HG03095 (cell line): ENCODE results near the gene SAPCD1.

Source experiments
- ATAC-seq: cut with Tn5 transposase; IDR thresholded peaks from one replicate; pipeline ENCODE4 v1.9.1; 2021; ENCODE audit warnings: moderate library complexity; ENCODE audit not compliant: unreplicated experiment

Gene SAPCD1

DNA sequence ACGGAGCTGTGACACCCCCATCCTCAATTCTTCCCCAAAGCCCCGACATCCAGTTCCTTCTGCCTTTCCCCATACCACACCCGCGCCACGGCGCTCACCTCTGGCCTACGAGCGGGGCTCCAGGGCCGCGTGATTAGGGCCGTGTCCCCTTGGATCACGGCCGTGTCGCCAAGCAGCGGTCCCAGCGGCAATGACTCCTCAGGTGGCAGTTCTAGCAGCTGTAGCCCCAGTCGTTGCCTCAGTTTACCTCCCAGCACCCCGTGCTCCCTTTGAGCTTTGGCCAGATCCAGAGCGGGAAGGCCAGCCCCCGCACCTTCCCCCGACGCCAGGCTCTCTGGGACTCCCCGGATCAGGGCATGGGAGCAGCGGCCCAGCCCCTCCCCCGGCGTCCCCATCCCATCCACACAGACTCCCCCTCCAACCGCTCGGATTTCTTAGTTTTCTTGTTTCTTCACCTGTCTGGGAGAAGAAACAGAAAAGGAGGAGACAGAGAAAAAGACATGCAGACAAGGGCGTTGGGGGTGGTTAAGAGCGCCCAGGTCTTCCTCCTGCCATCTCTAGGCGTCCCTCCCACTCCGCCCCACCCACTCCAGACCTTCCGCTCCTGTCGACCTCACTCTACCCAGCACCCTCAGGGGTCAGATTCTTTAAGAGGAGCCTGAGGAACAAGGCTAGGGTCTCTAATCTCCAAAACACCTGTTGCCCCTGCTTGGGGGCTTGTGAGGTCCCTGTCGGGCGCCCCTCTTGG lies 33.5 kb upstream of the SAPCD1 start, which contains the start of gene DDAH2:
Gene DDAH2 (minus strand): TSS at position 533 of the 748 bp plus-strand sequence. CDS start 138 bp downstream, at position 395.
- ATAC-seq: no peak

DNA sequence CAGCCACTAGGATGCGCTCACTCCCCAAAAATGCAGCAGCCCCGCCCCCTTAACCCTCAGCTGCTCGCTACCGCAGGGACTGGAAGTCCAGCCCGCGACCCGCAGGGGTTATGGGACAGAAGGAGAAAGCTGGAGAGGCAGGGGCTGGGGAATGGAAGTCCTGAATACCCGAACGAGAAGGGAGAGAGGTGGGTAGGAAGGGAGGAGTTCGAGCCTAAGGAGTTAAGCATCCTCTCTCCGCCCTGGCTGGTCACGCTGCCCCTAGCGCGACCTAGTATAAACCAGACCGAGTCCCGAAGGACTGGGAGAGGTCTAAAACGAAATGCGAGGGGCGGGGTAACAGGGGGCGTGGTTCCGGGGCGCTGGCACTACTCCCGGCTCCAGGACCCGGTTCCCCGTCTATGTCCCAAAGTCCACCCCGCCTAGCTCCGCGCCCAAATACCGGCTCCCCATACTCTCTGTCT lies 32.9 kb upstream of the SAPCD1 start:
- ATAC-seq: peak; percentile 45

DNA sequence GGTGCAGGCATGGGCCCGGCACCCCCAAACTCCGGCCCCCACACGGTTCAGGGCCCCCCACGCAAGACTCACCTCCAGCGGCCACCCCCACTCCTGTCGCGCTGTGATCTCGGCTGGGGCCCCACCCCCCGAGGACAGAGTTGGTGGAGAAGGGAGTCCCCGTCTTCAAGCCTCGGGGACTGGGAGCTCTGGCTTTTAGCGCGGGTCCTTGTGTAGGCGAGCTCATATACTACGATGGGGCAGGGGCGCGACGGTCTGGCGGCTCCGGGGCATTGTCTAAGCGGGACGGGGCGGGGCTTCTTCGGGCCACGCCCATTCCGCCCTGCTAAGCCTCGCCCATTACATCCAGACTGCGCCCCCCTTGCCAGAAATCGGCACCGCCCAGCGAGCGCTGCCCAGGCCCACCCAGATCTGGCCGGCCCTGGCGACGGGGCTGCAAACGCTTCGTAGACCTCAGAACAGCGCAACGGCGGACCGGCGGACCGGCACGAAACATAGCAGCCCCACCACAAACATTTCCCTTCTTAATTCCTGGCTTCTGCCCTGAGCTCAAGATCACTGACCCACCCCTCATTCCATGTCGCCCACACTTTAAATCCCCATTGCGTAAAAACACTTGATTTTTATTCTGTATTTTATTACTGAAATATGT lies 32.4 kb upstream of the SAPCD1 start:
- no peak for ATAC-seq

DNA sequence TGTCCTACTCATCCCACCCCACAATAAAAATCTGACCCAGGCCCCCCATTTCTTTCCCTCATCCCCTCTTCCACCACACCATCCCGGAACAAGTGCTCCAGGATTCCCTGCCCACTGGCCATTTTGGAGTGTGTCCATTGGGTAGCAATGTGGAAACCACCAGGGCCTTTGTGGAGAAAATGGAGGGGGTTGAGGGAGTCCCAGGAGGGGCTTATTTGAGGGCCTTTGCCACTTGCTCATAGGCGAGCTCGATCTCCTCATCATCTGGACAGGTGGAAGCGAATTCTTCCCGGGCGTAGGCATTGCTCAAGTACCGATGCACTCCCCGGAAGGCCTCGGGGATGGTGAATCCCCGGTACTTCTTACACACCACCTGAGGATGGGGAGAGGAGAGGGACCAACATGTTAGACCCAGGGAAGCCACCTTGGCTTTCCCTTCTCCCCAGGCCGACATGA lies 31.8 kb upstream of the SAPCD1 start:
- no peak for ATAC-seq

DNA sequence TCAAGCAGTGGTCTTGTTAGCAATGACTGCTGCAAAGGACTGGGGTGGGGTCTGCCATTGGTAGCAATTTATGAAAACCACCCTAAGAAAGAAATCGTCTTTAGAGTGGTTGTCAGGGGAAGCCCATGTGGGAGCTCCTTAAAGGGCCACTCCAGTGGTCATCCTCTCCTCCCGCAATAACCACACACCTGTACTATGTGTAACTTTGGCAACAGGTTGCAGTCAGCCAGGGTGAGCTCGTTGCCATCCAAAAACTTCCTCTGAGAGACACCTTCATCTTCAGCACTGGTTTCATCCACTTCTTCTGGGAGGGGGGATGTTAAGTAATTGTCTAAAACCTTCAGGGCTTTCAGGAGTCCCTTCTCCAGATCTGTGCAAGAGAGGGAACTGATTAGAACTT lies 30.4 kb upstream of the SAPCD1 start:
- ATAC-seq: no peak

DNA sequence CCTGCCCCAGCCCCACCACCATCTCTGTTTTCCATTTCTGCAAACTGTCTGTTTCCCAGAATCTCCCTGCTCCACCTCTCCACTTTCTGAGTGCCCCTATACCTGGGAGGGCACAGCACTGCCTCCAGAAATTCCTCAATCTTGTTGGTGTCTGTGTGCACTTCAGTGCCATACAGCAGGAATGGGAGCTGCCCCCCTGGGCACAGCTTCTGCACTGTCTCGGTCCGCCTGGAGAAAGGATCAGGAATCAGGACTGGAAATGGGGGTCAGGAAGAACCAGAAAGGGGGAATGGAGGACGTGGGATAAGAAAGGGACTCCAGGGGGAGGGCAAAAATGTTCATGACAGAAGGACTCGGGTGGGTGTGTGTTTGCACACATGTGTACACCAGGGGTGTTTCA lies 28.7 kb upstream of the SAPCD1 start:
- no peak for ATAC-seq

DNA sequence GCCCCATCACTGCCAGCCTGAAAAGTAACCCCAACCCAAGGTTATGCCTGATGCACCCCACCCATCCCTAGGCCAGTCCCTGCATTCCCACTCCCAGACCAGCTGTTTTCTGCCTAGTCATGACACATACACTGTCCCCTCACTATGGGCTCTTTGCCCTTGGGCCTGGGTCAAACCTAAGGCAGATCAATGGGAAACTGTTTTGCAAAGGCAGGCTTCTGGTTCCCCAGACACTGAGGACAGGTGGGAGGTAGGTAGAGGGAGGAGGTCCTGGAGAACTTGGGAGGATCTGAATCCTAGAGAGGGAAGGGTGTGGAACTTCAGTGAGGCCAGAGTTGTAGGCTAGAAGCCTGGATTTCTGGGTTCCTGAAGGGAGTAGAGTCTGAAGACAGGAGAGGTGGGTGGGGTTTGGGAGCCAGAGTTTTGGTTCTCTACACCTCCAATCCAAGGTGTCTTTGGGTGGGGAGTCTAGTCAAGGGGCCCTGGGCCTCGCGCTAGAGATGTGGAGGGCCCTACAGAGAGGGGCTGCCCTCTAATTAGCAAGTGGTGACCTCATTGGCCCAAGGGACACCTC lies 28.1 kb upstream of the SAPCD1 start:
- no peak for ATAC-seq

DNA sequence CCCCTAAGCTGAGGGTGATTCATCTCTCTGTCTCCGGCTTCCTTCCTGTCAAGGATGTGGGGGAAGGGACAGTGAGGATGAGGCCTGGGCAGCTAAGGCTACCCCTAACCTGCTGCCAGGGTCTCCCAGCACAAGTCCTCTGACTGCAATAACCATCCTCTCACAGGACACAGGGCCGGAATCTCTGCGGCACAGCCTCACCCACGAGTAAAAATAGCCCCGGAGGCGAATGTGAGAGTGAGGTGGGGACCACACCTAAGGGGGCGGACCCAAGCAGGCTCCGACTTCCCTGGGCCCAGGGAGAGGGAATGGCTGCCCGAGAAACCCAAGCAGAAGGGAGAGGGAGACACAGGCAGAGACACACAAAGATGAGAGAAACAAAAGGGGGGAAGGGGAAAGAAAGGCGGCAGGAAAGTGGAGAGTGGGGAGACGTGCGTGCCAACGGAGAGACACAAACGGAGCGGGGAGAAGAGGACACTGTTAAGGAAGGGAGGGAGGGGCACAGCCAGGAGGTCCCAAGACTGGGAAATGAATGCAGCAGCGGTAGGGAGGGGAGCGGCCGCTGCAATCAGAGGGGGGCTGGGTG lies 27.5 kb upstream of the SAPCD1 start:
- ATAC-seq: peak; percentile 24

DNA sequence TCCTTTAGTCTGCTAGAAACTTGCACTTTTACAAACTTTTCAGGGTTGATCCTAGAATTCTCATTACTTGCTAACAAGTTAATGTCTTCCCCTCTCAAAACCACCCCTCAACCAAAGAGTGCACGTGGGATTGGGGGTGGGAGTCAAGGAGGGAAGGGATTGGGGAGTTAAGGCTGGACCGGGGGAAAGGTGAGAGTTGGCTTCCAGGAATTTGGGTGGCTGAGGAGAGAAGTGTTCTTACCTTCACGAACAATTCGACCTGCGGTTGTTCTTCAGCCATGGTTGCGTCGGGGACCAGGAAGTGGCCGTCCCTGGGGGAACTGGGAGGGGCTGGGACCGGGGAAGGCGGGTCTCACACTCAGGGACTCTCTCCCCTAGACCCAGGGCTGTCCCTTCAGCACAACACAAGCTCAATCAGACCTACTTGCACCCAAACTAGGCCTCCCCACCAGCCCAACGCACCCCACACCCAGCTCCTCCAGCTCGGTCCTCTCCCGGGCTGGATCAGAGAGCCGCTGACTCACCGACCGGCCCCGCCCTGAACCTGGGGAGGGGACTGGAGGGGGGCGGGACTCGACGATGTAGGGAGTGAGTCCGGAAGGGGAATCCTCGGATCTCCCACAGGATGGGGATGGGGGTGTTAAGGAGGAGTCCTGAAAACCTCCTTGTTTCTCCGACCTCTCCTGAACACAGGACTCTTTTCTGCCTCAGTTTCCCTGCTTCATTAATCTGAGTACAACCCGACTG lies 26.3 kb upstream of the SAPCD1 start, which contains the start of gene CLIC1:
Gene CLIC1 (minus strand): TSS at position 510 of the 747 bp plus-strand sequence. CDS start 230 bp downstream, at position 280.
- no peak for ATAC-seq

DNA sequence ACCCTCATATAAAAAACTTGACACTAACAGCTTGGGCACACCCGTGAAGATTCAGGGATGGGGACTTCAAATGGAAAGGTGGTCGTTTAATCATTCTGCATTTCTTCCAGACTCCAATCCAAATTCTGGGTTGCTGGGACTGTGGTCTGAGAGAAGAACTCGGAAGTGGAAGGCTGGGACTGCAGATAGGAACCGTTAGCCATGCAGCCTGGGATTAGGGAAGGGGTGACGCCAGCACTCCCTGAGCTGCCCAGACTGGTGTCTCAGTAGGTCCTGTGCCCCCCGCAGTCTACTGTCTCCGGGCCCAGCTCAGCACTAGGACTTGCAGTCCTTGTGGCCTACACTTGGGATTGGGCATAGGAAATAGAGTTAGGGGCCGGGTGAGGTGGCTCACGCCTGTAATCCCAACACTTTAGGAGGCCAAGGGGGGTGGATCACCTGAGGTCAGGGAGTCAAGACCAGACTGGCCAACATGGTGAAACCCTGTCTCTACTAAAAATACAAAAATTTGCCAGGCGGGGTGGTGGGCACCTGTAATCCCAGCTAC lies 25.6 kb upstream of the SAPCD1 start:
- ATAC-seq: no peak

DNA sequence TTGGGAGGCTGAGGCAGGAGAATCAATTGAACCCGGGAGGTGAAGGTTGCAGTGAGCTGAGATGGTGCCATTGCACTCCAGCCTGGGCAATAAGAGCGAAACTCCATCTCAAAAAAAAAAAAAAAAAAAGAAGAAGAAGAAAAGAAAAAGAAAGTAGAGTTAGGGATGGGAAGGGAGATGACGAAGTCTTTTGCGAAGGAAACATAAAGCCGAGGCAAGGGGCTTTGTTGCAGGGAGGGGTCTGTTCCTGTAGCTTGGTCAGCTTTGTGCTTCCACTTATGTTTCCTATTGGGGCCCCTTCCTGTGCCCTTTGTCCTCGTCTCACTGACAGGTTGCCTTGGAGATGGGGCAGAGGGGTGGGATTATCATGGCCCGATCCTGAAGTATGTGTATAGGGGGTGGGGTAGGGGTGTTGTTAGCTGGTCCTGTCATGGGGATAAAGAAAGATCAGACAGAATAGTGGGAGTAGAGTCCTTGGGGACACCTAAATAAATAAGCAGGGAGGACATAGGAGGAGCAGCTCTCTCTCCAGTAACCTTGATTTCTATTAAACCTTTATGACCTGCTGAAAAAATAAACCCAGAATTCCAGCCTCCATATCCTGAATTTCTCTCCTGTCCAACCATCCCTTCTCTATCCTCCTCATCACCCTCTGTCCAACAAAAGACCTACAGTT lies 25.0 kb upstream of the SAPCD1 start:
- no peak for ATAC-seq

DNA sequence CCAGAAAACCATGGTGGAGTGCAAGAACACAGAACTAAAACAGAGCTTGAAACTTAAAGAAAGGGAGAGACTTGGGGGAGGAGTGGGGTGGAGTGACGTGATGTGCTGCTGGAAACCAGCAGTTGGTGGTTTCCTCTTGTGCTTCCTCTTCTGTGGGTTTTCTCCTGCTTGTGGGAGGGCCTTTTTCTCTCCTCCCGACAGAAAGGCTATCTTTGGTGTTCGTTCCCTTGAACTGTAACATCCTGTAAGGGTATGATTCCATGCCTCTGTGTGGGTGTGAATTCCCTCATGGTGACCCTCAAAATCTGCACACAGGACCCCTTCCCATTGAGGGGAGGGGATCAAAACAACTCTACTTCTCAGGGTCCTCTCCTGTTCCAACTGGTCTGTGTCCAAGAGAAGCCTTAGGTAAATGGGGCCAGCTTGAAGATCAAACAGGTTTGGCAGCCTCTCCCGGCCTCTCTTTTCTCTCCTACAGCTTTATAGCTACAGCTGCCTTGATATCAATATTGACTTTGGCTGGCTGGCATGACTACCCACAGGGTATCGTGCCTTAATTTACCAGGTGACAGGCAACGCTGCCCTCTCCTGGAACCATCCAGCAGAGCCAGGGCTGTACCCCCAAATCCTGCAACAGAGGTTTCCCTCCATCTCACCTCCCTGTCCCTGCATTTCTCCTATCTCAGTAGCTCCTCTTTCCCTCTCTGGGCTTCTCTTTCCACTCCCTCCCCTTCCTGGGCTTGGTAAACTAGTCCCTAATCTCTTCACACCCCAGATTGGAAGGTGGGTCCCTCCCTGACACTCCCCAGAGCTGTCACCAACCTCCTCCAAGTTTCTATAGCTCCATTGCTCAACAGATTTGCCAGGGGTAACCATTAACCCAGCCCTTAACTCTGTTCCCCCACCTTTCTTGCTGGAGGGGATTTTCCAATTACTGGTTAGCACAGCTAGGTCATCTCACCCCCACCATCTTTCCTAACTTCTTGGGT lies 24.2 kb upstream of the SAPCD1 start:
- no peak for ATAC-seq

DNA sequence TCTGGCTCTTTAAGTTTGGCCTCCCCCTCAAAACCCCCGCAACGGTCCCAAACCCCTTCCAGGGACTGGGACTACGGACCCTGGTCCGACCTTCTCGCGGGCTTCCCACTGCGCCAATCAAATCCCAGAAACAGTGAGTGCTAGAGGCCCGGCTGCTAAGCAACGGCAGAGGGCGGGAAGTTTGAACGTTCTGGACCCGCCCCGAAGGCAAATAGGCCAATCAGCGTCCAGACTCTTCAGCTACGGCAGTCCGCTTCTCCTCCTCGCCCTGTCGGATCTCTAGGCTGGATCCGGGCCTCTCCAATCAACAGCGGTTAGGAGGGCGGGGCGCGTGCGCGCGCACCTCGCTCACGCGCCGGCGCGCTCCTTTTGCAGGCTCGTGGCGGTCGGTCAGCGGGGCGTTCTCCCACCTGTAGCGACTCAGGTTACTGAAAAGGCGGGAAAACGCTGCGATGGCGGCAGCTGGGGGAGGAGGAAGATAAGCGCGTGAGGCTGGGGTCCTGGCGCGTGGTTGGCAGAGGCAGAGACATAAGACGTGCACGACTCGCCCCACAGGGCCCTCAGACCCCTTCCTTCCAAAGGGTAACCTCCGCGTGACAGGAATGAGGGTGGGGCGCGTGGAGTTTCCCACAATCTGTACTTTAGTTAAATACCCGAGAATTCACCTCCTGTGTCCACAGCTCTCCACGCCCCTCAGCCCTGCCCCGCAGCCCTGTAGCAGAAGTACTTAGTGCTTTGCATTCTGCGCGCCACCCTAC lies 22.6 kb upstream of the SAPCD1 start, which contains the start of gene MSH5:
Gene MSH5 (plus strand): TSS at position 367 of the 758 bp plus-strand sequence. CDS start 462 bp downstream, outside the sequence.
- peak; percentile 69 for ATAC-seq

DNA sequence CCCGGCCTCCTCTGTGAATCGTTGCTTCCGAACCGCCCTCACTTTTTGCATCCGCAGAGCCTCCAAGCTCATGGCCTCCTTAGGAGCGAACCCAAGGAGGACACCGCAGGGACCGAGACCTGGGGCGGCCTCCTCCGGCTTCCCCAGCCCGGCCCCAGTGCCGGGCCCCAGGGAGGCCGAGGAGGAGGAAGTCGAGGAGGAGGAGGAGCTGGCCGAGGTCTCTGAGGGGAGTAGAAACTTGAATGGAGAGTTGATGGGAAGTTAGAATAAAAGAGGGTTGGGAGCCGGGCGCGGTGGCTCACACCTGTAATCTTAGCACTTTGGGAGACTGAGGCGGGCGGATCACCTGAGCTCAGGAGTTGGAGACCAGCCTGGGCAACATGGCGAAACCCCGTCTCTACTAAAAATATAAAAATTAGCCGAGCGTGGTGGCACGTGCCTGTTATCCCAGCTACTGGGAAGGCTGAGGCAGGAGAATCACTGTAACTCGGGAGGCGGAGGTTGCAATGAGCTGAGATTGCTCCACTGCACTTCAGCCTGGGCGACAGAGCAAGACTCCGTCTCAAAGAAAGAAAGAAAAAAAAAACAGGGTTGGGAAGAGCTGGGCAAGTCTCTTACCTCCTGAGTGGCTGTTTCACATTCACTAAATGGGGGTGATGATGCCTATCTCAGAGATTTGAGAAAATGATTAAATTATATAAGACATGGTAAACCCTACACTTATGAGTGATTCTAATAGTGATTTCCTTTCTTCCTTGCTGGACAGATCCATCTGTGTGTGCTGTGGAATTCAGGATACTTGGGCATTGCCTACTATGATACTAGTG lies 21.8 kb upstream of the SAPCD1 start:
- ATAC-seq: no peak

DNA sequence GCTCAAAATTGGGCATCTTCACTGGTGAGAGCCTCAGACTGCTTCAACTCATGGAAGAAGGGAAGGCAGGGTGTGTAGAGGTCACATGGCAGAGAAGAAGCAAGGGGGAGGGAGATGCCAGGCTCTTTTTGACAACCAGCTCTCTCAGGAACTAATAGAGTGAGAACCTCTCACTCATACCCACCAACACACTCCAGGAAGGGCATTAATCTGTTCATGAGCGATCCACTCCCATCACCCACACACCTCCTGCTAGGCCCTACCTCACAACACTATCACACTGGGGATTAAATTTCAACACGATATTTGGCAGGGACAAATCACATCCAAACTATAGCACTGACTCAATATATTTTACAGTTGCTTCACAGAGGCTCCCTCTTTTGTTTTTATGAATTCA lies 20.6 kb upstream of the SAPCD1 start:
- no peak for ATAC-seq

DNA sequence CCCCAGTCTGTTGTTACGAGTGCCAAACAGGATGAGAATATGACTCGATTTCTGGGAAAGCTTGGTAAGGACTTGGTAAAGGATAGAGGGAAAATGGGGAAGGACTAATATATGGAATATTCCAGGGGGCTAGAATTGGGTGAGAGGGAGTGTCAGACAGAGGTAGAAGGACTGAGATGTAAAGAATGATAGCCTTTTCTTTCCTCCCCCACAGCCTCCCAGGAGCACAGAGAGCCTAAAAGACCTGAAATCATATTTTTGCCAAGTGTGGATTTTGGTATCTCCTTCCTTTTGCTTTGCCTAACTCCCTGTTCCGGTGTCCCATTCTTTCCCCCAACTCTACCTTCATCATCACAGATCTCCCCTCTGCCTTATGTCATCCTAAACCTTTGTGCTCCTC lies 19.6 kb upstream of the SAPCD1 start:
- ATAC-seq: no peak

DNA sequence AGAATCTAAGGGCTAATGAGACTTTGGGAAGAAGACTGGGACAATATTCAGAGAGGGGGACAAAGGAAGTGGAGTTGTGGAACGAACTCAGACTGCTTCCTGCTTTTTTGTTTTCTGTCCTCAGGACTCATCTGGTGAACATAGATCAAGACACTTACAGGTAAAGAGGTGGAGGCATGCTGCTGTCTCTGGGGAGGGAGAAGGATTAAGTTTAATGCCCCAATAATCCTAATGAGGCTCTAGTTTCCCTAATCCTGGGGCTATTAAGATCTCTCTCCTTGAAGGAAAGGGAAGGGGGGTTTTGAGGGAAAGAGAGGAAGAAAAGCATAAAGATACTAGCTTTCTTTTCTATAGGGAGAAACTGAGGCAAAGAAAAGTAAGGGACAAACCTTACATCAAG lies 18.0 kb upstream of the SAPCD1 start:
- ATAC-seq: no peak
